HUES48 (cell line): ENCODE results near the gene SGIP1.

Experiments used
- H3K27ac ChIP-seq: one replicate; pipeline ENCODE4 v1.7.0; 2013; ENCODE audit warnings: low read depth, low read length, inconsistent platforms
- H3K27me3 ChIP-seq: 2 replicates; pipeline ENCODE4 v1.6.1; 2013; ENCODE audit warnings: mild to moderate bottlenecking, low read length; ENCODE audit not compliant: control insufficient read depth, insufficient read depth
- H3K36me3 ChIP-seq: 2 replicates; pipeline ENCODE4 v1.6.1; 2013; ENCODE audit warnings: low read length; ENCODE audit not compliant: control insufficient read depth, insufficient read depth
- H3K4me1 ChIP-seq: 2 replicates; pipeline ENCODE4 v1.6.1; 2013; ENCODE audit warnings: mild to moderate bottlenecking, low read length; ENCODE audit not compliant: control insufficient read depth, insufficient read depth
- H3K4me3 ChIP-seq: 2 replicates; pipeline ENCODE4 v1.5.1; 2013; ENCODE audit warnings: mild to moderate bottlenecking, low read depth, low read length
- H3K9ac ChIP-seq: 2 replicates; pipeline ENCODE4 v1.6.1; 2013; ENCODE audit warnings: mild to moderate bottlenecking, low read depth, low read length, moderate library complexity
- H3K9me3 ChIP-seq: 2 replicates; pipeline ENCODE4 v1.6.1; 2013; ENCODE audit warnings: low read length; ENCODE audit not compliant: control insufficient read depth, insufficient read depth

The SGIP1 gene

DNA sequence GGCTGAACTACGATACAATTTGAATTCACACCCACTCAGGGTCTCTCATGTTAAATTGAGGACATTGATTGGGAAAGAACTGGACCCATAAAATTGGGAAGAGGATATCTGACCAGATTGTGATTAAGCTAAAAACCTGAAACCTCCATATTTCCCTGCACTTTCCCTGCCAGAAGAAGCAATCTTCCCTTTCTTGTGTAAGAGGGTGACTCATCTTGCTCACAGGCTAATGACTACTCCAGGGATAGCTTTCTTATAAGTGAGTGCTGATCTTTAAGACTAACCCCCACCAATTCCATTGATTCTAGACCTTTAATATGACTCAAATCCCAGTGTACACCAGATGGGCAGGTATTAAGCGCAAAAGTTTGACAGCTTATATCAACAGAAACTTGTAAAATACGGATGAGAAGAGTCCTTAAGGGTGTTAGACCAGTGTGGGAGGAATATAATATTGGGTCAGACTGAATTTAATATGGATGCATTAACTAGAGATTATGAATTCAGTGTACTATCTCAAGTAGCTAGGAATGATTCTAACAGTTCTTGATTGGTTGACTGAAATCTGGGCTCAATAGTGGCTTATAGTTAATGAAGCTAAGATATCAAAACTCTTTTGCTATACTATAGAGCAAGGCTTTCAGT is 12.1 kb upstream of the SGIP1 start:
- no peaks in the 10 kb centered on the region for H3K4me1 ChIP-seq
- no peaks in the 10 kb centered on the region for H3K36me3 ChIP-seq
- H3K9ac ChIP-seq: no peak overlapping the region
- H3K4me3 ChIP-seq: no peak overlapping the region
- H3K9me3 ChIP-seq: no peaks in the 10 kb centered on the region
- H3K27me3 ChIP-seq: no peaks in the 10 kb centered on the region
- no peak overlapping the region for H3K27ac ChIP-seq

GRCh38 chr1:66523562-66523961 is 10.4 kb upstream of the SGIP1 start:
- Histone ChIP-seq H3K9me3 (no peaks in the 10 kb centered on the region), H3K36me3 (no peaks in the 10 kb centered on the region), H3K27ac (no peak overlapping the region), H3K4me1 (no peaks in the 10 kb centered on the region), H3K27me3 (no peaks in the 10 kb centered on the region), H3K9ac (no peak overlapping the region), H3K4me3 (no peak overlapping the region)

- no peak overlapping the region for H3K4me3 ChIP-seq
- H3K36me3 ChIP-seq: no peaks in the 10 kb centered on the region
- no peaks in the 10 kb centered on the region for H3K27me3 ChIP-seq
- H3K9me3 ChIP-seq: no peaks in the 10 kb centered on the region
- peaks cover 9% of the 10 kb centered on the region for H3K4me1 ChIP-seq
- H3K27ac ChIP-seq: no peak overlapping the region
- H3K9ac ChIP-seq: no peak overlapping the region
Measured at GRCh38 chr1:66525086-66525485, 8.9 kb upstream of the SGIP1 start.

- Histone ChIP-seq H3K4me1 (peaks cover 12% of the 10 kb centered on the region), H3K4me3 (no peak overlapping the region), H3K27ac (no peak overlapping the region), H3K9me3 (no peaks in the 10 kb centered on the region), H3K9ac (no peak overlapping the region), H3K36me3 (no peaks in the 10 kb centered on the region), H3K27me3 (peaks cover 1% of the 10 kb centered on the region; the same call in 1 of the 2 replicates)
Measured at GRCh38 chr1:66526036-66526435, 7.9 kb upstream of the SGIP1 start.

- H3K4me1 ChIP-seq: peaks cover 12% of the 10 kb centered on the region
- H3K36me3 ChIP-seq: no peaks in the 10 kb centered on the region
- no peak overlapping the region for H3K27ac ChIP-seq
- no peaks in the 10 kb centered on the region for H3K9me3 ChIP-seq
- no peak overlapping the region for H3K4me3 ChIP-seq
- no peak overlapping the region for H3K9ac ChIP-seq
- peaks cover 11% of the 10 kb centered on the region for H3K27me3 ChIP-seq
Measured at GRCh38 chr1:66526991-66527390, 7.0 kb upstream of the SGIP1 start.

- no peak overlapping the region for H3K27ac ChIP-seq
- no peaks in the 10 kb centered on the region for H3K9me3 ChIP-seq
Measured at GRCh38 chr1:66527686-66528085, 6.3 kb upstream of the SGIP1 start.

DNA sequence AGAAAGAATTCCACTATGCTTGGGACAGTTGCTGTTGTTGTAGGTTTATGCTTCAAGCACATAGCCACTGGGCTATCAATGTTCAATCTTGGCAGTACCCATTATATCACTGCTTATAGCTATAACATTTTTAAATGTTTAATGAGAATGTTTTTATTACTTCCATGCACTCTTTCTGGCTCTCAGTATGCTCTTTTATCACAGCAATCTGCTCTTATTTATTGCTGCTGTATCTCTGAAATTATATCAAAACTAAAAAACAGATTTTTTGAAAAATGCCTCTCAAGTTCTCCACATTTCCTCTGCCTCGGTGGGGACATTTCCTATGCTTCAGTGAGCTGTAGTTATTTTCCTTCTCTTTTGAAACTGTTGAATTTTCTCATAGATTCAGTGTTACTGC is 5.4 kb upstream of the SGIP1 start:
- Histone ChIP-seq H3K4me3 (no peak overlapping the region), H3K27ac (no peak overlapping the region), H3K9ac (no peak overlapping the region), H3K36me3 (no peaks in the 10 kb centered on the region), H3K4me1 (peaks cover 12% of the 10 kb centered on the region), H3K27me3 (peaks cover 26% of the 10 kb centered on the region), H3K9me3 (no peaks in the 10 kb centered on the region)

More at GRCh38 chr1:66527686-66528085, 6.3 kb upstream of the SGIP1 start:
- H3K9ac ChIP-seq: no peak overlapping the region
- H3K4me3 ChIP-seq: no peak overlapping the region
- peaks cover 18% of the 10 kb centered on the region for H3K27me3 ChIP-seq
- no peaks in the 10 kb centered on the region for H3K36me3 ChIP-seq
- peaks cover 12% of the 10 kb centered on the region for H3K4me1 ChIP-seq

DNA sequence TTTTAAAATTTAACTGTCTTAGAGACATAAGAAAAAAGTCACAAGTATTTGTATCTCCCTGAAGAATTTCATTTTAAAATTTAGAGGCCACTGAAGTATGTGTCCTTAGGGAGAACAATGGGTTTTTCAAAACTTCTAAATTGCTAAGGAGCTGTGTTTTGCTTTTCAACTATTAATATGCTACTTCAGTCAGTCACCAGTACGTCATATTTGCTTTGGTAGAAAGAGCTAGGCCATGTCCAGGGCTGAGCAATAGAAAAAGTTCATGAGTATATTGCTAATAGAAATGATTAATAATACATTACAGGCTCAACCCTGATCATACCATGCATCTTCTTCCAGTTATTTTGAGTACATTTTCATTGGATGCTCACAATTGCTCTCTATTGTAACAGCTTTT is 1.7 kb upstream of the SGIP1 start:
- Histone ChIP-seq H3K9me3 (no peaks in the 10 kb centered on the region), H3K36me3 (no peaks in the 10 kb centered on the region), H3K27me3 (peaks cover 32% of the 10 kb centered on the region), H3K4me3 (no peak overlapping the region), H3K27ac (no peak overlapping the region), H3K9ac (no peak overlapping the region), H3K4me1 (peaks cover 12% of the 10 kb centered on the region)

GRCh38 chr1:66532798-66533783 is 862 bp upstream of the SGIP1 start:
- no peaks in the 10 kb centered on the region for H3K9me3 ChIP-seq
- H3K36me3 ChIP-seq: no peaks in the 10 kb centered on the region
- no peak overlapping the region for H3K27ac ChIP-seq
- no peak overlapping the region for H3K9ac ChIP-seq
- peaks cover 12% of the 10 kb centered on the region for H3K4me1 ChIP-seq
- peak overlapping the region; percentile 68 for H3K4me3 ChIP-seq
- H3K27me3 ChIP-seq: peaks cover 32% of the 10 kb centered on the region

DNA sequence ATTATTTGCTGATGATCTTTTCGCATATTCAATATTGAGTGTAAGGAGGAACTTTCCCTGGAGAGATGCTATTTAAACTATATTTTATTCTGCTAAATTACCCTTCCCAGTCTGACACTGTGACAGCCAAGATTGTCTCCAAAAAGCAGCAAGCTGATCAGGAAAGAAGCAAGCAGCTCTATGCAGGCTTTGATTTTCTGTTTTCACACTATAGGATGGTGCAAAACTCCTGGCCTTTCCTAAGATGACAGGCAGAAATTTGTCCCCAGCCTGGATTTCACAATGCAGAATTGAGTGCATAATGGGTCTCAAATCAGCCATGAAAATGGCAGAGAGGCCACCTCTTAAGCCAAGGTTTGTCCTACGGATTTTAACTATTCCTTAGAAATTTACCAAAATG is 1.1 kb downstream of the SGIP1 start:
- H3K9ac ChIP-seq: no peak overlapping the region
- no peak overlapping the region for H3K27ac ChIP-seq
- H3K4me1 ChIP-seq: peaks cover 11% of the 10 kb centered on the region; the same call in 1 of the 2 replicates
- H3K4me3 ChIP-seq: no peak overlapping the region
- no peaks in the 10 kb centered on the region for H3K36me3 ChIP-seq
- H3K27me3 ChIP-seq: peaks cover 32% of the 10 kb centered on the region
- no peaks in the 10 kb centered on the region for H3K9me3 ChIP-seq

- Histone ChIP-seq H3K9ac (no peak overlapping the region), H3K9me3 (no peaks in the 10 kb centered on the region), H3K36me3 (no peaks in the 10 kb centered on the region), H3K27me3 (peaks cover 32% of the 10 kb centered on the region), H3K4me1 (peaks cover 16% of the 10 kb centered on the region; the same call in 1 of the 2 replicates), H3K4me3 (no peak overlapping the region), H3K27ac (no peak overlapping the region)
Measured at GRCh38 chr1:66535853-66536252, 1.9 kb downstream of the SGIP1 start.
